Measurements from ENCODE around the gene DDX27. TPM values are rescaled to one million over a fixed set of nuclear protein-coding genes. Genes with fewer than 3 reads are reported as not detected.

DDX27 gene
- total RNA-seq, 1 experiment from 2014 or later = 54.8 TPM

DNA sequence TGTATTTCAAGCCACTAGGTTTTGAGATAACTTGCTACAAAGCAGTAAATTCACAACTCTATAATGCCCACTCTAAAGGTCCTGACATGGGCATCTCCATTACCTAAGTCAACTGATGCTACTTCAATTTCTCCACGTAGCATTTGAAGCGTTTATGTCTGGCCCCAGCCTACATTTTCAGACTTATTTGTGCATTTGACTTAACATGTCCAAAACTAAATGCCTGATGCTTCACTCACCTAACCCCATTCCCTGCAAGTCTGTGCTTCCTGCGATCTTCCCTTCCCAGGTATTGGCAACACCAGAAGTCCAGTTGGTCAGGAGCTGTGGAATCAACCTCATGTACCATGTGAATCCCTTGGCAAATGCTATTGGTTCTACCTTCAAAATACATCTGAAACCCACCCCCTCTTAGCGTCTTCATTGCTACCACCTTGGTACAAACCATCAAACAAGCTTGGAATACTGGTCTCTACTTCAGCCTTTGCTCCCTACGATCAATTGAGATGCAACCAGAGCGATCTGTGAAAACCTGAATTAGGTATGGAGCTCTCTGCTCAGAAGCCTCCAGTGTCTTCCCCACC, 71.5 kb downstream of the DDX27 start (continued):
- no peak for TF ChIP-seq ZNF512 (CRISPR knock-in tag; IDR thresholded peaks at IDR 0.05; ENCODE audit: borderline replicate concordance)
- no peak for TF ChIP-seq RORB (CRISPR knock-in tag; IDR thresholded peaks at IDR 0.05)
- TF ChIP-seq PRRX2 (CRISPR knock-in tag; IDR thresholded peaks at IDR 0.05) = peak; percentile 90
- TF ChIP-seq CREM (CRISPR knock-in tag; IDR thresholded peaks at IDR 0.05) = no peak
- TF ChIP-seq, protein P1, sequence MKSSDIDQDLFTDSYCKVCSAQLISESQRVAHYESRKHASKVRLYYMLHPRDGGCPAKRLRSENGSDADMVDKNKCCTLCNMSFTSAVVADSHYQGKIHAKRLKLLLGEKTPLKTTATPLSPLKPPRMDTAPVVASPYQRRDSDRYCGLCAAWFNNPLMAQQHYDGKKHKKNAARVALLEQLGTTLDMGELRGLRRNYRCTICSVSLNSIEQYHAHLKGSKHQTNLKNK (CRISPR knock-in tag; IDR thresholded peaks at IDR 0.05) = no peak; the same call in 1 of the 2 replicates
- TF ChIP-seq IRF2 (CRISPR knock-in tag; IDR thresholded peaks at IDR 0.05; ENCODE audit: borderline replicate concordance, low read depth) = no peak
- no peak for TF ChIP-seq GTF2I (CRISPR knock-in tag; conservative IDR thresholded peaks at IDR 0.05)
- no peak for TF ChIP-seq KAT7 (CRISPR knock-in tag; IDR thresholded peaks at IDR 0.05; ENCODE audit: borderline replicate concordance)
- TF ChIP-seq, protein P2, sequence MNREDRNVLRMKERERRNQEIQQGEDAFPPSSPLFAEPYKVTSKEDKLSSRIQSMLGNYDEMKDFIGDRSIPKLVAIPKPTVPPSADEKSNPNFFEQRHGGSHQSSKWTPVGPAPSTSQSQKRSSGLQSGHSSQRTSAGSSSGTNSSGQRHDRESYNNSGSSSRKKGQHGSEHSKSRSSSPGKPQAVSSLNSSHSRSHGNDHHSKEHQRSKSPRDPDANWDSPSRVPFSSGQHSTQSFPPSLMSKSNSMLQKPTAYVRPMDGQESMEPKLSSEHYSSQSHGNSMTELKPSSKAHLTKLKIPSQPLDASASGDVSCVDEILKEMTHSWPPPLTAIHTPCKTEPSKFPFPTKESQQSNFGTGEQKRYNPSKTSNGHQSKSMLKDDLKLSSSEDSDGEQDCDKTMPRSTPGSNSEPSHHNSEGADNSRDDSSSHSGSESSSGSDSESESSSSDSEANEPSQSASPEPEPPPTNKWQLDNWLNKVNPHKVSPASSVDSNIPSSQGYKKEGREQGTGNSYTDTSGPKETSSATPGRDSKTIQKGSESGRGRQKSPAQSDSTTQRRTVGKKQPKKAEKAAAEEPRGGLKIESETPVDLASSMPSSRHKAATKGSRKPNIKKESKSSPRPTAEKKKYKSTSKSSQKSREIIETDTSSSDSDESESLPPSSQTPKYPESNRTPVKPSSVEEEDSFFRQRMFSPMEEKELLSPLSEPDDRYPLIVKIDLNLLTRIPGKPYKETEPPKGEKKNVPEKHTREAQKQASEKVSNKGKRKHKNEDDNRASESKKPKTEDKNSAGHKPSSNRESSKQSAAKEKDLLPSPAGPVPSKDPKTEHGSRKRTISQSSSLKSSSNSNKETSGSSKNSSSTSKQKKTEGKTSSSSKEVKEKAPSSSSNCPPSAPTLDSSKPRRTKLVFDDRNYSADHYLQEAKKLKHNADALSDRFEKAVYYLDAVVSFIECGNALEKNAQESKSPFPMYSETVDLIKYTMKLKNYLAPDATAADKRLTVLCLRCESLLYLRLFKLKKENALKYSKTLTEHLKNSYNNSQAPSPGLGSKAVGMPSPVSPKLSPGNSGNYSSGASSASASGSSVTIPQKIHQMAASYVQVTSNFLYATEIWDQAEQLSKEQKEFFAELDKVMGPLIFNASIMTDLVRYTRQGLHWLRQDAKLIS (CRISPR knock-in tag; IDR thresholded peaks at IDR 0.05; ENCODE audit: borderline replicate concordance) = no peak
- TF ChIP-seq ATF1 (CRISPR knock-in tag; IDR thresholded peaks at IDR 0.05) = no peak
- TF ChIP-seq FOXK1 (CRISPR knock-in tag; IDR thresholded peaks at IDR 0.05) = no peak
- no peak for TF ChIP-seq ESRRA (CRISPR knock-in tag; IDR thresholded peaks at IDR 0.05; ENCODE audit: borderline replicate concordance)
- no peak for TF ChIP-seq SMAD4 (CRISPR knock-in tag; IDR thresholded peaks at IDR 0.05)
- TF ChIP-seq GRHL2 (CRISPR knock-in tag; IDR thresholded peaks at IDR 0.05; ENCODE audit: insufficient replicate concordance, severe bottlenecking) = no peak
- TF ChIP-seq ELF4 (CRISPR knock-in tag; IDR thresholded peaks at IDR 0.05; ENCODE audit: low read depth) = no peak
- TF ChIP-seq, protein P3, sequence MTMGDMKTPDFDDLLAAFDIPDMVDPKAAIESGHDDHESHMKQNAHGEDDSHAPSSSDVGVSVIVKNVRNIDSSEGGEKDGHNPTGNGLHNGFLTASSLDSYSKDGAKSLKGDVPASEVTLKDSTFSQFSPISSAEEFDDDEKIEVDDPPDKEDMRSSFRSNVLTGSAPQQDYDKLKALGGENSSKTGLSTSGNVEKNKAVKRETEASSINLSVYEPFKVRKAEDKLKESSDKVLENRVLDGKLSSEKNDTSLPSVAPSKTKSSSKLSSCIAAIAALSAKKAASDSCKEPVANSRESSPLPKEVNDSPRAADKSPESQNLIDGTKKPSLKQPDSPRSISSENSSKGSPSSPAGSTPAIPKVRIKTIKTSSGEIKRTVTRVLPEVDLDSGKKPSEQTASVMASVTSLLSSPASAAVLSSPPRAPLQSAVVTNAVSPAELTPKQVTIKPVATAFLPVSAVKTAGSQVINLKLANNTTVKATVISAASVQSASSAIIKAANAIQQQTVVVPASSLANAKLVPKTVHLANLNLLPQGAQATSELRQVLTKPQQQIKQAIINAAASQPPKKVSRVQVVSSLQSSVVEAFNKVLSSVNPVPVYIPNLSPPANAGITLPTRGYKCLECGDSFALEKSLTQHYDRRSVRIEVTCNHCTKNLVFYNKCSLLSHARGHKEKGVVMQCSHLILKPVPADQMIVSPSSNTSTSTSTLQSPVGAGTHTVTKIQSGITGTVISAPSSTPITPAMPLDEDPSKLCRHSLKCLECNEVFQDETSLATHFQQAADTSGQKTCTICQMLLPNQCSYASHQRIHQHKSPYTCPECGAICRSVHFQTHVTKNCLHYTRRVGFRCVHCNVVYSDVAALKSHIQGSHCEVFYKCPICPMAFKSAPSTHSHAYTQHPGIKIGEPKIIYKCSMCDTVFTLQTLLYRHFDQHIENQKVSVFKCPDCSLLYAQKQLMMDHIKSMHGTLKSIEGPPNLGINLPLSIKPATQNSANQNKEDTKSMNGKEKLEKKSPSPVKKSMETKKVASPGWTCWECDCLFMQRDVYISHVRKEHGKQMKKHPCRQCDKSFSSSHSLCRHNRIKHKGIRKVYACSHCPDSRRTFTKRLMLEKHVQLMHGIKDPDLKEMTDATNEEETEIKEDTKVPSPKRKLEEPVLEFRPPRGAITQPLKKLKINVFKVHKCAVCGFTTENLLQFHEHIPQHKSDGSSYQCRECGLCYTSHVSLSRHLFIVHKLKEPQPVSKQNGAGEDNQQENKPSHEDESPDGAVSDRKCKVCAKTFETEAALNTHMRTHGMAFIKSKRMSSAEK (CRISPR knock-in tag; IDR thresholded peaks at IDR 0.05; ENCODE audit: borderline replicate concordance) = no peak; the same call in 1 of the 2 replicates
- TF ChIP-seq SMAD3 (CRISPR knock-in tag; IDR thresholded peaks at IDR 0.05; ENCODE audit: borderline replicate concordance) = 0 out of 2 replicates have a peak, but pooled peaks have one; percentile 64
- TF ChIP-seq RELA (CRISPR knock-in tag; IDR thresholded peaks at IDR 0.05; ENCODE audit: borderline replicate concordance) = no peak
- TF ChIP-seq FOXJ3 (CRISPR knock-in tag; IDR thresholded peaks at IDR 0.05; ENCODE audit: borderline replicate concordance) = no peak
- TF ChIP-seq MXD4 (CRISPR knock-in tag; IDR thresholded peaks at IDR 0.05; ENCODE audit: borderline replicate concordance) = no peak
- TF ChIP-seq NFATC4 (CRISPR knock-in tag; IDR thresholded peaks at IDR 0.05) = peak; percentile 81; the same call in 1 of the 2 replicates
- TF ChIP-seq ZNF425 (CRISPR knock-in tag; conservative IDR thresholded peaks at IDR 0.05) = peak; percentile 71
- TF ChIP-seq SOX15 (CRISPR knock-in tag; IDR thresholded peaks at IDR 0.05) = no peak
